OCI-LY1 (cell line): ENCODE data around the gene DHRS7.

ENCODE experiments used
- CTCF ChIP-seq: fragments of 200-600 bp; sonication (generic), shearing (Covaris generic); IDR thresholded peaks from 2 replicates; pipeline ENCODE4 v1.5.1; 2017; ENCODE audit warnings: mild to moderate bottlenecking, antibody characterized with exemption, low read length, moderate library complexity, mixed read lengths
- EZH2 ChIP-seq: fragments of 200-600 bp; sonication (generic), shearing (Covaris generic); IDR thresholded peaks from 2 replicates; pipeline ENCODE4 v1.8.0; 2017; ENCODE audit warnings: borderline replicate concordance, mixed run types, mild to moderate bottlenecking, antibody characterized with exemption, low read length, moderate library complexity, mixed read lengths

GRCh38 chr14:60171690-60172089 is 6.5 kb upstream of the DHRS7 start:
- TF ChIP-seq CTCF (no peak), EZH2 (no peak)
